Glutamatergic neuron (in vitro differentiated cells): ENCODE data around the gene KCNH8. TPM values are rescaled to one million over a fixed set of nuclear protein-coding genes. Genes with fewer than 3 reads are reported as not detected.

Experiments
- DNase-seq: peaks from one replicate; pipeline ENCODE4 v3.0.0; 2022
- H3K27ac Mint-ChIP-seq: one replicate; pipeline ENCODE4 v1.8.0; 2020; ENCODE audit warnings: mild to moderate bottlenecking, mixed read lengths, inconsistent platforms; ENCODE audit not compliant: unreplicated experiment
- H3K27me3 Mint-ChIP-seq: one replicate; pipeline ENCODE4 v1.8.0; 2020; ENCODE audit warnings: mild to moderate bottlenecking, moderate library complexity, mixed read lengths, inconsistent platforms; ENCODE audit not compliant: unreplicated experiment
- H3K36me3 Mint-ChIP-seq: one replicate; pipeline ENCODE4 v1.8.0; 2020; ENCODE audit warnings: mild to moderate bottlenecking, mixed read lengths, inconsistent platforms; ENCODE audit not compliant: unreplicated experiment
- H3K4me1 Mint-ChIP-seq: one replicate; pipeline ENCODE4 v1.8.0; 2020; ENCODE audit warnings: mild to moderate bottlenecking, low read depth, mixed read lengths, inconsistent platforms; ENCODE audit not compliant: unreplicated experiment
- H3K4me3 Mint-ChIP-seq: one replicate; pipeline ENCODE4 v1.8.0; 2020; ENCODE audit warnings: mild to moderate bottlenecking, mixed read lengths, inconsistent platforms; ENCODE audit not compliant: unreplicated experiment
- H3K9me3 Mint-ChIP-seq: one replicate; pipeline ENCODE4 v1.8.0; 2020; ENCODE audit warnings: mild to moderate bottlenecking, moderate library complexity, mixed read lengths, inconsistent platforms; ENCODE audit not compliant: unreplicated experiment
- CTCF ChIP-seq: fragments of 200-600 bp; sonication (generic); IDR thresholded peaks from one replicate; pipeline ENCODE4 v1.5.0; 2021; ENCODE audit not compliant: partially characterized antibody, unreplicated experiment
- total RNA-seq: library from RNA; stranded (reverse); fragmentation: NEBNext Ultra II Directional; extraction: Animal tissue kit (Norgen Biotek cat#: 25700); gene quantifications from one replicate; pipeline ENCODE4 v1.2.1, GENCODE V29; 2021; ENCODE audit not compliant: unreplicated experiment

KCNH8 gene
- total RNA-seq, 1 donor from 2014 or later = 30.9 TPM

GRCh38 chr3:19124752-19125151 is 23.6 kb upstream of the KCNH8 start:
- Mint-ChIP-seq H3K9me3 (no peaks in the 10 kb centered on the region), H3K4me3 (no peak overlapping the region), H3K27ac (no peak overlapping the region), H3K4me1 (no peaks in the 10 kb centered on the region), H3K36me3 (no peaks in the 10 kb centered on the region), H3K27me3 (no peaks in the 10 kb centered on the region)
- TF ChIP-seq CTCF = no peak
- no peak for DNase-seq

- Mint-ChIP-seq H3K9me3 (no peaks in the 10 kb centered on the region), H3K4me1 (no peaks in the 10 kb centered on the region), H3K27me3 (no peaks in the 10 kb centered on the region), H3K27ac (no peak overlapping the region), H3K4me3 (no peak overlapping the region), H3K36me3 (no peaks in the 10 kb centered on the region)
- no peak for DNase-seq
- no peak for TF ChIP-seq CTCF
Measured at GRCh38 chr3:19139863-19140262, 8.4 kb upstream of the KCNH8 start.

DNA sequence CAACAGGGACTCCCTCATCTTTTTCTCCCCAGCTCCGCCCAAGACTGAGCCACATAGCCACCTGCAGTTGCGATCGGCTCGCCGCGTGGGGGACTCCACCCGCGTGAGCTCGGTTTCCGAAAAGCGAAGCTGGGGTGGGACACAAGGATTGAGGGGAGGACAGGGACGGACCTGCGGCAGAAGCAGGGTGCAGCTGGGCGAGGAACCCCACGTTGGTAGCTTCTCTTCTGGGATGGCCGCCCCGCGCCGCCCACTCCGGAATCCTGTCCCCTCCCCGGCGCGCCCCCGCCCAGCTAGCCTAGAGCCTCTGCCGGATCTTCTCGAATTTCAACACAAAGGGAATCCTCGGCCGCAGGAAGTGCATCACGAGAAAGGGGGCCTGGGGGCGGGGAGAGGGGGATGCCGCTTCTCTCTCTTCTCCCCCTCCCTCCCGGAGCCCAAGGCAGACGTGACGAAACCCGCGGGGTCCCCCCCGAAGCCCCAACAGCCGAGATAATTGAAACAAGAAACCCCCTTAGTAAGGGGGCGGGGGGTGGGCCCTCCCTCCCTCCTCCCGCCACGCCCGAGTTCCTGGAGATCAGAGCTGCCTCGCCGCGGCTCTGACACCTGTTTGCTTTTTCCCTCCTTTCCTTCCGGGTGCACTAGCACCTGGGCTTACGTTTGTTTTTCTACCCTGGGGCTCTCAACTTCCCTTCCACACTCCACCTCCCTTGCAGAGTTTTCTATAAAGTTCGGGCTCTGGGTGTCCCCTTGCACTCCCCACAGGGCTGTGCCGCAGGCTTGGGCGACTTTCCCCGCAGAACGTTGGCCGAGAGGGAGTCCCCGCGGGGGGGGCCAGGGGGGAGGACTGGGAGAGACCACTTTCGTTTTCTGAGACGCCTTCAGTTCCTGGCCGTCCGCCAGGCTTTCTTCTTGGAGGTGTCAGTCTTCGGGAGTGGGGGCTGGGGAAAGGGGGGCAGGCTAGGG is 1.3 kb upstream of the KCNH8 start:
- H3K4me1 Mint-ChIP-seq = peaks cover 7% of the 10 kb centered on the region
- peaks cover 14% of the 10 kb centered on the region for H3K9me3 Mint-ChIP-seq
- peak; percentile 62 for TF ChIP-seq CTCF
- H3K27me3 Mint-ChIP-seq = peaks cover 8% of the 10 kb centered on the region
- no peaks in the 10 kb centered on the region for H3K36me3 Mint-ChIP-seq
- DNase-seq = peak; percentile 93
- peak overlapping the region; percentile 89 for H3K27ac Mint-ChIP-seq
- H3K4me3 Mint-ChIP-seq = peak overlapping the region; percentile 92

- peaks cover 7% of the 10 kb centered on the region for H3K4me1 Mint-ChIP-seq
- H3K9me3 Mint-ChIP-seq = peaks cover 14% of the 10 kb centered on the region
- peak overlapping the region; percentile 93 for H3K27ac Mint-ChIP-seq
- no peaks in the 10 kb centered on the region for H3K36me3 Mint-ChIP-seq
- no peak for DNase-seq
- no peak for TF ChIP-seq CTCF
- peaks cover 8% of the 10 kb centered on the region for H3K27me3 Mint-ChIP-seq
- peak overlapping the region; percentile 94 for H3K4me3 Mint-ChIP-seq
Measured at GRCh38 chr3:19148768-19149091, 420 bp downstream of the KCNH8 start.

DNA sequence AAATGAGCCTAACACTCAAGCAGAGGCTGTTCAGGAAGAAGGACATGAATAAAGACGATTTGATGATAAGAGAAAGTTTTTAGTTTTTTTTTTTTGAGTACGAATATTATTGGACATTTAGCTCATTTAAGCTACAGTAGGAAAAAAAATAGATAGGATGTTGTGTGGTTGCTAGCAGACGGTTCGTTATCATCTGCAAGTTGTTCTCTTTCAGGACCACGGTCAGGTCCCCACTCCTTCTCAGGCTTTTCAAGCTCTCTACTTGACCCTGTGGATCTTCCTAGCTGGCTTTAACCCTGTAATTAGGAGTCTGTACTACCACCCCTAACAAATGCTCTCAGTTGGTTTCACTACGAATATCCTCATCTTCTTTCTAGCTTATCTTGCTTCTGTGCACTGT is 1.1 kb downstream of the KCNH8 start:
- H3K27ac Mint-ChIP-seq = peak overlapping the region; percentile 93
- no peak for DNase-seq
- peaks cover 7% of the 10 kb centered on the region for H3K4me1 Mint-ChIP-seq
- H3K36me3 Mint-ChIP-seq = no peaks in the 10 kb centered on the region
- peaks cover 14% of the 10 kb centered on the region for H3K9me3 Mint-ChIP-seq
- H3K4me3 Mint-ChIP-seq = peak overlapping the region; percentile 94
- TF ChIP-seq CTCF = no peak
- H3K27me3 Mint-ChIP-seq = peaks cover 8% of the 10 kb centered on the region
